Cardiac atrium fibroblast (primary cell): ENCODE measurements around the gene KLK12. TPM values are rescaled to one million over a fixed set of nuclear protein-coding genes. Genes with fewer than 3 reads are reported as not detected.

ENCODE experiments used
- total RNA-seq: library from RNA; depleted of rRNA; stranded (reverse); fragments of >200 nt; gene quantifications from 2 replicates; pipeline ENCODE4 v1.2.3, GENCODE V29; 2015

KLK12 gene, protein sequence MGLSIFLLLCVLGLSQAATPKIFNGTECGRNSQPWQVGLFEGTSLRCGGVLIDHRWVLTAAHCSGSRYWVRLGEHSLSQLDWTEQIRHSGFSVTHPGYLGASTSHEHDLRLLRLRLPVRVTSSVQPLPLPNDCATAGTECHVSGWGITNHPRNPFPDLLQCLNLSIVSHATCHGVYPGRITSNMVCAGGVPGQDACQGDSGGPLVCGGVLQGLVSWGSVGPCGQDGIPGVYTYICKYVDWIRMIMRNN
- total RNA-seq: not detected in 2 replicates

DNA sequence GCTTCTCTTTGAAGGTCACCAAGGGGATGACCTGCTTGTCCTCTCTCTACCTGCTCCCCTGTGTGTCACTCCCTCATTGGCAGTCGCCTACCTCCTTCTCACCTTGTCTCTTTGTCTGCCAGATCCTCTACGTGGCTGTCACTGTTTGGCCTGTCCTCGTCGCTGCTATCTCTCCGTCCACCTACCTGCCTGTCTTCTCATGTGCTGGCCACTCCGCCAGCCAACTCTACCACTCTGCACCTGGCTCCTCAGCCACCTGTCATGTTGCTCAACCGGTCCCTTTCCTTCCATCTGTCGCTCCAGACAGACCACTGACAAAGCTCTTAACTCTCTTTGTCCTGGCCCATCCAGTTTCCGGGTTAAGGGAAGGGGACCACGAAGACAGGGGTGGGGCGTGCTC, at the start of gene KLK12:
KLK12 (minus strand) TSS at position 299 of the 400 bp plus-strand sequence. CDS start 381 bp downstream, outside the sequence.

DNA sequence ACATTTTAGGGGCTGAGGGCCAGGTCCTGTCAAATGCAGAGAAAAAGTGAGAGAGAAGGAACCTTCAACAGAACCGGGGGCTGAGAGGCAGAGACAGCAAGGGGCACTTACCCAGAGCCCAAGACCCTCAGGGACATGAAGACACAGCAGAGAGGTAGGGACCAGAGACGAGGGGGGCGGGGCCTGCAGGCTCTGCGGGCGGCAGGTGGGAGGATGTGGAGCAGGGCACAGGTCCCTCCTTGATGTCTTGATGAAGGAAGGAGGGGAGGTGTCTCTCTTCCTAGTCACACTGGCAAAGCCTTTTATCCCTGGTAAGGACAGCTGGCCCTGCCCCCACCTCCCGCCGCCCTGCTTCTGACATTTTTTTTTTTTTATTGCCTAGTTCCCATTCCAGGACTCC, 47.8 kb upstream of the KLK12 start, which contains the start of gene KLK14:
KLK14 (minus strand) TSS at position 277 of the 400 bp plus-strand sequence; CDS start at position 4, 273 bp downstream.

DNA sequence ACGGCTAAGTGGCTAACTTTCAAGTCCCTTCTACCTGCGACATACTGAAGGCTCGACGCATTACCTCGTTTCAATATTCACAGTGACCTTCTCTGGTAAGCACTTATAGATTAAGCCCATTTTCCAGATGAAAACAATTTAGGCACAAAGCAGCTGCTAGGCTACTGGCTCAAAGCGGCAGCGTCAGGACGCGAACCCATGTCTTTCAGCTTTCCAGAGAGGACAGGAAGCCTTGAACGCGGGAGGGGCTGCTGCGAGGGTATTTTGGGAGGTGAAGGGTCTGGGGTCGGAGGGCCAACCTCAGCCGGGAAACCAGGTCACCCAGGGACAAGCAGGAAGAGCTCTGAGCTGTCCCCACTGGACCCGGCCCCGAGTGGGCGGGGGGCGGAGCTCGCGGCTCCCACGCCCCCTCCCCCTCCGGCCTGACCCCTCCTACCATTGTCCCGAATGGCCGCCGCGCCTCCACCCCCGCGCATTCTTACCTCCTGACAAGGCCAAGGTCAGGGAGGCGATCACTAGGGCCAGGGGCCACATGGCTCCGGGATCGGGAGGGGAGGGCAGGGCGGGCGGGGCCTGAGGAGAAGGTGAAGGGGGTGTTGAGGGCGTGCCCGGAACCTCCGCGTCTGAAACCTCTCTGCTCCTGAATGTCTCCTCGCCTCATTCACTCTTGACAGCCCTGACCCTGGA, 29.9 kb upstream of the KLK12 start, which contains the start of gene KLK13:
KLK13 (minus strand) TSS at position 559 of the 687 bp plus-strand sequence; CDS start at position 534, 25 bp downstream.

DNA sequence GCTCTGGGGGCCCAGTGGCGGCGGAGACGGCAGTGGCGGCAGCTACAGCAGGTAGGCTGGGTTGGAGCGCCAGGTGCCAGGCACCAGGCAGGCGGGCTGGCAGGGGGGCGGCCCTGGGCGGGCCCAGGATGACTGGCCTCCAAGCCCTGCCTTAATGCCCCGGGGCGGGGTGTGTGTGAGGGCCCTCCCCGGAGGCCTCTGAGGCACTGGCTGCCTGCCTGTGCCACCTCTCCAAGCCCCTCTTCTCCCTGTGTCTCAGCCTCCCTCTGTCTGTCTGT, 8.3 kb downstream of the KLK12 start, which contains the start of gene KLK11:
KLK11 (minus strand) TSS at position 63 of the 278 bp plus-strand sequence. CDS start 985 bp downstream, outside the sequence.

DNA sequence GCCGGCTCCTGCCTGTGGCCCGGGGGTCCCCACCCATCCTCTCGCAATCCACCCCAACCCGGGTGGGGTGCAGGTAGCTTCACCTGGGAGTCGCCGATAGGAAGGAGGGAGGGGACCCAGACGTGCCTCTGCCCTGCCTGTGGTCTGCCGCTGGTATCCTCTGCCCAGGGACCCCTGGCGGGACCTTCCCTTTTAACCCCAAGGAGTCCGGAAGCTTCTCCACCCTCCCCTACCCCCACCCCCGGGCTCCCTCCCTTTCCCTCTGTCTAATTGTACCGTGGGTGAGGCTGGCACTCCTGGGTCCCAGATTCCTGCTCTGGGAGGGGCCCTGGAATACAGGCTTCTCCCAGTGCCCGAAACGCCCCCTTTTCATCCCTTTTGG, 15.3 kb downstream of the KLK12 start, which contains the start of gene KLK10:
KLK10 (minus strand) TSS at position 166 of the 382 bp plus-strand sequence. CDS start 579 bp downstream, outside the sequence.

DNA sequence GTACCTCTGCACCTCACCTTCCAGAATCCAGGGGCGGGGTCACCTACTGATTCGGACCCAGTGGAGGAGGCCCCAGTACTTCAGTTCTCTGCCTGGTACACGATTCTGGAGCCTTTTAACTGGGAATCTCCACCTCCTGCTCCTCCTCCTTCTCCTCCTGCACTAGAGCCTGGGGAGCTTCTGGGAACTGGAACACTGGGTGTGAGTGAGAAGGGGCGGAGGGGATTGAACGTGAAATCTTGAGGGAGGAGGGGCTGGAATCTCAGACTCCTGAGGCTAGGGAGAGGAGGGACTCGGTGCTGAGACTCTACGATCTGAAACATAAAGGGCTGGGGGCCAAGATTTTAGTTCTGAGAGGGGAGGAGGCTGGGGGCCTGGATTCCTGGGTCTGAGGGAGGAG, 33.3 kb downstream of the KLK12 start, which contains the start of gene KLK8:
KLK8 (minus strand) TSS at position 90 of the 400 bp plus-strand sequence. CDS start 437 bp downstream, outside the sequence.

DNA sequence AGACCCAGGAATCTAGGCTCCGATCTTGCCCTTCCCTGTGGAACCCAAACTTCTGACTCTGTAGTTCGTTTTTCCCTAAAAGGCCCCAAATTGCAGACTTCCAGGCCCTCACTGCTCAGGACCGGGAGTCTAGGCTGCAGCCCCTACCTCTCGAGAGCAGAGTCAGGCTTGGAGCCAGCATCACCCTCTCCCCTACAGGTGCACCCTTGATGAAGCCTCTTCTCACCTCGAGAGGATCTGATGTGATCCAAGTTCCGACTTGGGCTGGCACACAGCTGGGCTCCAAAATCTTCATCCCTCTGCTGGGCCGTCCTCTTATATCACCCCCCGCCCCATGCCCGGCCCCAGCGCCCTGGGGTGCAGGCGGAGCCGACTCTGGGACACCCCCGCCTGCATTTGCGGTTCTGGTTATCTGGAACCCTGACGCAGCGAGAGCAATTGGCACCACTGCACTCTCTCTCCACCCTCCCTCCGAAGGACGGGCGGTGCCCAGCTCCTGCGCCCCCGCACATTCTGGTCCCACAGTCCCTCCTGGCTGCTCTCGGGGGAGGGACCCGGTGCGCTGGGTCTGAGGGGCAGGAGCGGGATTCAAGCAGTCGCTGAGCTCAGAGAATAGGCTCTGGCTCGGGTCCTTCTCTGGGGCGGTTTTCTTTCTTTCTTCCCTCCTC, 51.0 kb downstream of the KLK12 start, which contains the start of gene KLK7:
KLK7 (minus strand) TSS at position 293 of the 668 bp plus-strand sequence. CDS start 1,518 bp downstream, outside the sequence.

Other genes with a start within 250 kb of the KLK12 start
- gene ACP4, start 244.6 kb downstream of the KLK12 start, total RNA-seq: not detected in 2 replicates
- not detected in 2 replicates for gene KLK1, start 211.2 kb downstream of the KLK12 start, total RNA-seq
- gene KLK15, start 201.4 kb downstream of the KLK12 start, total RNA-seq: not detected in 2 replicates
- not detected in 2 replicates for gene KLK3, start 180.1 kb downstream of the KLK12 start, total RNA-seq
- gene KLK2, start 161.6 kb downstream of the KLK12 start, total RNA-seq: not detected in 2 replicates
- gene KLK4, start 123.6 kb downstream of the KLK12 start, total RNA-seq: not detected in 2 replicates
- gene KLK5, start 82.0 kb downstream of the KLK12 start, total RNA-seq: not detected in 2 replicates
- gene KLK6, start 65.4 kb downstream of the KLK12 start, total RNA-seq: not detected in 2 replicates
- not detected in 2 replicates for gene KLK7, start 51.1 kb downstream of the KLK12 start, total RNA-seq
- not detected in 2 replicates for gene KLK8, start 33.4 kb downstream of the KLK12 start, total RNA-seq
- gene KLK10, start 15.3 kb downstream of the KLK12 start, total RNA-seq: not detected in 2 replicates
- not detected in 2 replicates for gene KLK11, start 8.4 kb downstream of the KLK12 start, total RNA-seq
- gene KLK13, start 30.1 kb upstream of the KLK12 start, total RNA-seq: not detected in 2 replicates
- not detected in 2 replicates for gene KLK14, start 47.9 kb upstream of the KLK12 start, total RNA-seq
- gene CTU1, start 73.4 kb upstream of the KLK12 start, total RNA-seq: 8.3 and 12.5 TPM in 2 replicates
- not detected in 2 replicates for gene SIGLEC9, start 89.9 kb upstream of the KLK12 start, total RNA-seq
- gene SIGLEC7, start 107.3 kb upstream of the KLK12 start, total RNA-seq: not detected in 2 replicates
- not detected in 2 replicates for gene CD33, start 190.1 kb upstream of the KLK12 start, total RNA-seq
- gene SIGLECL1, start 216.1 kb upstream of the KLK12 start, total RNA-seq: not detected in 2 replicates